ENCODE results near the gene SLC26A1.

The SLC26A1 gene

GRCh38 chr4:1013225-1014073 is 20.2 kb upstream of the SLC26A1 start:
- no peak overlapping the region for H2AFZ ChIP-seq (ENCODE audit: insufficient read depth, low read length, poor library complexity)
- H3K79me1 ChIP-seq (ENCODE audit: low read length), result peaks cover 2% of the 10 kb centered on the region

GRCh38 chr4:1012034-1012739 is 19.0 kb upstream of the SLC26A1 start:
- Histone ChIP-seq H3K4me2 (ENCODE audit: low read length) (peak overlapping the region; percentile 47), H3K4me1 (ENCODE audit: control insufficient read depth in 1 of 2, insufficient read depth in 2 of 2, low read length in 2 of 2) (peaks cover 18 to 19% of the 10 kb centered on the region in 2 experiments), H4K8ac (ENCODE audit: low read depth, low read length) (no peak overlapping the region), H2BK5ac (ENCODE audit: low read depth, low read length, poor library complexity) (no peak overlapping the region), H4K91ac (ENCODE audit: low read depth, low read length) (no peak overlapping the region), H3K4ac (ENCODE audit: low read depth, low read length) (no peak overlapping the region), H3K9ac (ENCODE audit: low read length) (no peak overlapping the region), H3K23ac (ENCODE audit: low read length) (no peak overlapping the region), H3K36me3 (ENCODE audit: control insufficient read depth in 1 of 2, insufficient read depth in 2 of 2, low read length in 2 of 2) (peaks cover 0 to 6% of the 10 kb centered on the region in 2 experiments), H4K12ac (ENCODE audit: low read depth, low read length) (no peak overlapping the region), H3K79me2 (ENCODE audit: control insufficient read depth, insufficient read depth, low read length, poor library complexity) (no peaks in the 10 kb centered on the region), H3K18ac (ENCODE audit: low read length) (no peak overlapping the region), H3K27ac (ENCODE audit: low read depth, low read length) (no peak overlapping the region), H3K9me3 (ENCODE audit: insufficient read depth, low read depth, low read length) (peaks cover 14% of the 10 kb centered on the region), H2AK5ac (ENCODE audit: low read length) (peak overlapping the region; percentile 36), H3K14ac (ENCODE audit: low read length) (peak overlapping the region; percentile 32), H2BK120ac (ENCODE audit: insufficient read depth, low read length, poor library complexity) (no peak overlapping the region), H2BK12ac (ENCODE audit: low read length) (no peak overlapping the region), H3K4me3 (ENCODE audit: low read depth, low read length) (peak overlapping the region; percentile 67), H2AFZ (ENCODE audit: insufficient read depth, low read length, poor library complexity) (no peak overlapping the region), H3K27me3 (ENCODE audit: insufficient read depth, low read length) (peaks cover 33% of the 10 kb centered on the region), H3K79me1 (ENCODE audit: low read length) (peaks cover 2% of the 10 kb centered on the region)
- no CpG with 5 or more reads among the region's 69 CpGs for WGBS (ENCODE audit: extremely low coverage, insufficient coverage, insufficient read length)
- DNase-seq, result peak in 1 of 2 donors; percentile 47

More at GRCh38 chr4:1013225-1014073, 20.2 kb upstream of the SLC26A1 start:
- H3K9me3 ChIP-seq (ENCODE audit: insufficient read depth, low read depth, low read length), result peaks cover 12% of the 10 kb centered on the region
- H3K4me1 ChIP-seq (ENCODE audit: control insufficient read depth in 1 of 2, insufficient read depth in 2 of 2, low read length in 2 of 2), result peaks cover 18 to 19% of the 10 kb centered on the region in 2 experiments
- H3K79me2 ChIP-seq (ENCODE audit: control insufficient read depth, insufficient read depth, low read length, poor library complexity), result no peaks in the 10 kb centered on the region
- H4K91ac ChIP-seq (ENCODE audit: low read depth, low read length), result no peak overlapping the region
- H4K8ac ChIP-seq (ENCODE audit: low read depth, low read length), result no peak overlapping the region
- no peak overlapping the region for H3K27ac ChIP-seq (ENCODE audit: low read depth, low read length)
- no peak overlapping the region for H2AK5ac ChIP-seq (ENCODE audit: low read length)
- no peak overlapping the region for H4K12ac ChIP-seq (ENCODE audit: low read depth, low read length)
- DNase-seq, result no peak
- no peak overlapping the region for H3K4ac ChIP-seq (ENCODE audit: low read depth, low read length)
- H2BK120ac ChIP-seq (ENCODE audit: insufficient read depth, low read length, poor library complexity), result no peak overlapping the region
- H3K4me2 ChIP-seq (ENCODE audit: low read length), result no peak overlapping the region
- peaks cover 28% of the 10 kb centered on the region for H3K27me3 ChIP-seq (ENCODE audit: insufficient read depth, low read length)
- no peak overlapping the region for H2BK5ac ChIP-seq (ENCODE audit: low read depth, low read length, poor library complexity)
- no peak overlapping the region for H3K14ac ChIP-seq (ENCODE audit: low read length)
- H2BK12ac ChIP-seq (ENCODE audit: low read length), result no peak overlapping the region
- H3K23ac ChIP-seq (ENCODE audit: low read length), result no peak overlapping the region
- H3K36me3 ChIP-seq (ENCODE audit: control insufficient read depth in 1 of 2, insufficient read depth in 2 of 2, low read length in 2 of 2), result peaks cover 0 to 6% of the 10 kb centered on the region in 2 experiments
- no CpG with 5 or more reads among the region's 43 CpGs for WGBS (ENCODE audit: extremely low coverage, insufficient coverage, insufficient read length)
- H3K4me3 ChIP-seq (ENCODE audit: low read depth, low read length), result peak overlapping the region; percentile 46
- H3K9ac ChIP-seq (ENCODE audit: low read length), result no peak overlapping the region
- no peak overlapping the region for H3K18ac ChIP-seq (ENCODE audit: low read length)

- H3K4me2 ChIP-seq (ENCODE audit: low read length), result peak overlapping the region; percentile 42
- no peaks in the 10 kb centered on the region for H3K79me2 ChIP-seq (ENCODE audit: control insufficient read depth, insufficient read depth, low read length, poor library complexity)
- H3K14ac ChIP-seq (ENCODE audit: low read length), result no peak overlapping the region
- peaks cover 2% of the 10 kb centered on the region for H3K79me1 ChIP-seq (ENCODE audit: low read length)
- H3K4me1 ChIP-seq (ENCODE audit: control insufficient read depth in 1 of 2, insufficient read depth in 2 of 2, low read length in 2 of 2), result peaks cover 18 to 19% of the 10 kb centered on the region in 2 experiments
- no CpG with 5 or more reads among the region's 69 CpGs for WGBS (ENCODE audit: extremely low coverage, insufficient coverage, insufficient read length)
- H4K91ac ChIP-seq (ENCODE audit: low read depth, low read length), result no peak overlapping the region
- no peak overlapping the region for H3K18ac ChIP-seq (ENCODE audit: low read length)
- no peak overlapping the region for H3K4me3 ChIP-seq (ENCODE audit: low read depth, low read length)
- H2AFZ ChIP-seq (ENCODE audit: insufficient read depth, low read length, poor library complexity), result no peak overlapping the region
- no peak overlapping the region for H3K23ac ChIP-seq (ENCODE audit: low read length)
- peaks cover 36% of the 10 kb centered on the region for H3K27me3 ChIP-seq (ENCODE audit: insufficient read depth, low read length)
- H3K4ac ChIP-seq (ENCODE audit: low read depth, low read length), result no peak overlapping the region
- DNase-seq, result no peak
- no peak overlapping the region for H4K12ac ChIP-seq (ENCODE audit: low read depth, low read length)
- no peak overlapping the region for H2AK5ac ChIP-seq (ENCODE audit: low read length)
- H2BK5ac ChIP-seq (ENCODE audit: low read depth, low read length, poor library complexity), result no peak overlapping the region
- H2BK120ac ChIP-seq (ENCODE audit: insufficient read depth, low read length, poor library complexity), result no peak overlapping the region
- no peak overlapping the region for H2BK12ac ChIP-seq (ENCODE audit: low read length)
- no peak overlapping the region for H3K9ac ChIP-seq (ENCODE audit: low read length)
- H3K27ac ChIP-seq (ENCODE audit: low read depth, low read length), result no peak overlapping the region
- no peak overlapping the region for H4K8ac ChIP-seq (ENCODE audit: low read depth, low read length)
- H3K36me3 ChIP-seq (ENCODE audit: control insufficient read depth in 1 of 2, insufficient read depth in 2 of 2, low read length in 2 of 2), result peaks cover 0 to 6% of the 10 kb centered on the region in 2 experiments
- peaks cover 14% of the 10 kb centered on the region for H3K9me3 ChIP-seq (ENCODE audit: insufficient read depth, low read depth, low read length)
These were observed 18.4 kb upstream of the SLC26A1 start for GRCh38 chr4:1011666-1012033.

- peak; percentile 73 to 85 for DNase-seq
- no CpG with 5 or more reads among the region's 89 CpGs for WGBS (ENCODE audit: extremely low coverage, insufficient coverage, insufficient read length)
- Histone ChIP-seq H3K4ac (ENCODE audit: low read depth, low read length) (no peak within 1 kb of the TSS), H2BK5ac (ENCODE audit: low read depth, low read length, poor library complexity) (no peak within 1 kb of the TSS), H2BK12ac (ENCODE audit: low read length) (no peak within 1 kb of the TSS), H3K4me2 (ENCODE audit: low read length) (peak within 1 kb of the TSS; percentile 67), H4K8ac (ENCODE audit: low read depth, low read length) (no peak within 1 kb of the TSS), H2BK120ac (ENCODE audit: insufficient read depth, low read length, poor library complexity) (no peak within 1 kb of the TSS), H4K12ac (ENCODE audit: low read depth, low read length) (no peak within 1 kb of the TSS), H3K79me1 (ENCODE audit: low read length) (peaks cover 2% of the 10 kb centered on the region), H4K91ac (ENCODE audit: low read depth, low read length) (peak within 1 kb of the TSS; percentile 9), H3K9ac (ENCODE audit: low read length) (no peak within 1 kb of the TSS), H3K18ac (ENCODE audit: low read length) (peak within 1 kb of the TSS; percentile 40), H3K79me2 (ENCODE audit: control insufficient read depth, insufficient read depth, low read length, poor library complexity) (no peaks in the 10 kb centered on the region), H3K9me3 (ENCODE audit: insufficient read depth, low read depth, low read length) (peaks cover 16% of the 10 kb centered on the region), H3K36me3 (ENCODE audit: control insufficient read depth in 1 of 2, insufficient read depth in 2 of 2, low read length in 2 of 2) (peaks cover 0 to 6% of the 10 kb centered on the region in 2 experiments), H3K4me3 (ENCODE audit: low read depth, low read length) (peak within 1 kb of the TSS; percentile 67), H3K23ac (ENCODE audit: low read length) (no peak within 1 kb of the TSS), H3K14ac (ENCODE audit: low read length) (peak within 1 kb of the TSS; percentile 32), H3K4me1 (ENCODE audit: control insufficient read depth in 1 of 2, insufficient read depth in 2 of 2, low read length in 2 of 2) (peaks cover 18 to 19% of the 10 kb centered on the region in 2 experiments), H3K27ac (ENCODE audit: low read depth, low read length) (no peak within 1 kb of the TSS), H2AK5ac (ENCODE audit: low read length) (peak within 1 kb of the TSS; percentile 36), H3K27me3 (ENCODE audit: insufficient read depth, low read length) (peaks cover 37% of the 10 kb centered on the region), H2AFZ (ENCODE audit: insufficient read depth, low read length, poor library complexity) (no peak within 1 kb of the TSS)
These were observed 17.9 kb upstream of the SLC26A1 start, which contains the start of gene FGFRL1 for GRCh38 chr4:1011022-1011665. TSS of gene FGFRL1 (plus strand) at chr4:1011626. CDS start at chr4:1012486, 860 bp downstream.
